Measurements from ENCODE around the gene TAF4.

DNA sequence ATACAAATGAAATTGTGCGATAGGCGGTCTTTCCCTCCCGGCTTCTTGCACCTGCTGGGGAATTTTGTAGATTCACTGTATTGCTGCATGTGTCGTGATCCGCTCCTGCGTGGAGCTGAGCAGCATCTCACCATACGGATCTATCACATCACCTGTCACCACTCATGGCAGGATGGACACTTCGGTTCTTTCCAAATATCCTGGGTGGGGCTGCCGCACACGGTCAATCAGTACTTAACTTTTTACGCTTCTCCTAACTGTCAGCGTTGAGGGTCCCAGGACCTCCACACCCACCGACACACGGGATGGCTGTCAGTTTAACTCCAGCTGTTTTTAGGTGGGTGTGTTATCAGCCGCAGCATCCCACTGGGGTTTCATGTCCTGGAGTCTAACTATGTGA, 19.2 kb downstream of the TAF4 start:
- TF ChIP-seq, protein P1, sequence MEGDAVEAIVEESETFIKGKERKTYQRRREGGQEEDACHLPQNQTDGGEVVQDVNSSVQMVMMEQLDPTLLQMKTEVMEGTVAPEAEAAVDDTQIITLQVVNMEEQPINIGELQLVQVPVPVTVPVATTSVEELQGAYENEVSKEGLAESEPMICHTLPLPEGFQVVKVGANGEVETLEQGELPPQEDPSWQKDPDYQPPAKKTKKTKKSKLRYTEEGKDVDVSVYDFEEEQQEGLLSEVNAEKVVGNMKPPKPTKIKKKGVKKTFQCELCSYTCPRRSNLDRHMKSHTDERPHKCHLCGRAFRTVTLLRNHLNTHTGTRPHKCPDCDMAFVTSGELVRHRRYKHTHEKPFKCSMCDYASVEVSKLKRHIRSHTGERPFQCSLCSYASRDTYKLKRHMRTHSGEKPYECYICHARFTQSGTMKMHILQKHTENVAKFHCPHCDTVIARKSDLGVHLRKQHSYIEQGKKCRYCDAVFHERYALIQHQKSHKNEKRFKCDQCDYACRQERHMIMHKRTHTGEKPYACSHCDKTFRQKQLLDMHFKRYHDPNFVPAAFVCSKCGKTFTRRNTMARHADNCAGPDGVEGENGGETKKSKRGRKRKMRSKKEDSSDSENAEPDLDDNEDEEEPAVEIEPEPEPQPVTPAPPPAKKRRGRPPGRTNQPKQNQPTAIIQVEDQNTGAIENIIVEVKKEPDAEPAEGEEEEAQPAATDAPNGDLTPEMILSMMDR (IDR thresholded peaks at IDR 0.05): no peak
- no peak for TF ChIP-seq POLR2A (IDR thresholded peaks at IDR 0.05)
